Lung (tissue), 12 donors: ENCODE data around the gene XK. TPM values are rescaled to one million over a fixed set of nuclear protein-coding genes. Genes with fewer than 3 reads are reported as not detected.

Source experiments
- ATAC-seq: fragments of 200-7000 bp; cut with Tn5 transposase; one replicate; pipeline ENCODE4 v1.9.1; 2020; ENCODE audit warnings: moderate number of reproducible peaks; ENCODE audit not compliant: insufficient read depth, low FRiP score
- DNase-seq, 3 donors: peaks; one replicate each; pipeline ENCODE4 v3.0.0-alpha.2; 2013 to 2017
- H3K27ac ChIP-seq, 2 donors: one replicate each; pipeline ENCODE4 v1.5.1; 2013; ENCODE audit warnings: mild to moderate bottlenecking in 2 of 2, moderate library complexity in 2 of 2, control low read depth in 1 of 2, inconsistent platforms in 1 of 2, low read depth in 1 of 2, low read length in 1 of 2
- H3K27me3 ChIP-seq, 3 donors: one replicate each; pipeline ENCODE4 v1.5.1; 2013; ENCODE audit warnings: low read length in 2 of 3; ENCODE audit not compliant: control insufficient read depth in 3 of 3, insufficient read depth in 3 of 3
- H3K36me3 ChIP-seq, 4 donors: one replicate each; pipeline ENCODE4 v1.5.1; 2013; ENCODE audit warnings: low read length in 4 of 4, mild to moderate bottlenecking in 1 of 4, moderate library complexity in 1 of 4; ENCODE audit not compliant: control insufficient read depth in 4 of 4, insufficient read depth in 4 of 4
- H3K4me1 ChIP-seq, 5 donors: one replicate each; pipeline ENCODE4 v1.5.1; 2013; ENCODE audit warnings: low read length in 5 of 5, mild to moderate bottlenecking in 2 of 5, moderate library complexity in 1 of 5; ENCODE audit not compliant: control insufficient read depth in 5 of 5, insufficient read depth in 5 of 5
- H3K4me3 ChIP-seq: one replicate; pipeline ENCODE4 v1.5.1; 2013; ENCODE audit warnings: mild to moderate bottlenecking, control low read depth, moderate library complexity
- H3K9ac ChIP-seq, 2 donors: one replicate each; pipeline ENCODE4 v1.5.1; 2013; ENCODE audit warnings: low read length in 2 of 2, control low read depth in 1 of 2; ENCODE audit not compliant: insufficient read depth in 1 of 2
- H3K9me3 ChIP-seq, 4 donors: one replicate each; pipeline ENCODE4 v1.5.1; 2013; ENCODE audit warnings: low read length in 3 of 4, mild to moderate bottlenecking in 1 of 4, moderate library complexity in 1 of 4; ENCODE audit not compliant: control insufficient read depth in 4 of 4, insufficient read depth in 3 of 4
- WGBS, 2 donors: extraction: QIAGEN DNeasy Blood & Tissue Kit; methylation state at CpG; one replicate each; pipeline ENCODE4 v1.1.7; 2013; 5-methylcytosine and 5-hydroxymethylcytosine counted together
- polyA plus RNA-seq, 2 donors: library from polyadenylated mRNA; stranded (reverse); fragments of 200-250 nt; gene quantifications; one replicate each; pipeline ENCODE4 v1.2.1, GENCODE V29; 2013
- total RNA-seq, 2 donors: library from RNA; depleted of rRNA in 1 of 2; stranded (reverse); fragments of >200 nt in 1 of 2; gene quantifications; one replicate each; pipeline ENCODE4 v1.2.1, GENCODE V29; 2014 to 2021
- TF ChIP-seq, protein P1 (sequence below): IDR thresholded peaks from 2 replicates; pipeline ENCODE4 v1.5.1; 2012; ENCODE audit warnings: mild to moderate bottlenecking; ENCODE audit errors: control extremely low read depth, extremely low read depth
- donor health status: control.
- donor health status: control.
- donor health status: Bipolar disorder and iron deficiency.
- donor health status: healthy.
- donor health status: DM: yes; HTN: yes; CAD: no.

XK gene
- total and polyA plus RNA-seq, 4 donors = 0.86 to 7.3 (median 2.1) TPM

DNA sequence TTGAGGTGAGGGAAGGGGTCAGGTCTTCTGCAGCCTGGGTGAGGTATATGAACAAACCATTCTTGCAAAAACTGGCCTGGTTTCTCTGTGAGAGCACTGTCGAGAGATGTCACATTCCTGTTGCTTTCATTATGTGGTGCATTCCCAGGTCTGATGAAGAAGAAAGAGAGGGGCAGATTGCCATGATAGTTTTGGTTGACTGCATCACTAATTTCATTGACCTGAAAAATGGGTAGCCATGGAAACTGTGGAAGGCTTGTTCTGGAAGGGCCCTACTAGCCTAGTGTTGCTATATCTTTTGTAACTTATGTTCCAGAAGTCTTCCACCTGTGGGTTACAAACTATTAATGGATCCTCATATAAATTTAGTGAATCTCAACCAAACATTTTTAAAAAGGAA lies 61.4 kb downstream of the XK start:
- Histone ChIP-seq H3K9ac (no peak overlapping the region), H3K4me1 (no peaks in the 10 kb centered on the region), H3K27ac (no peak overlapping the region), H3K4me3 (no peak overlapping the region), H3K27me3 (peaks cover 0 to 4% (median 3%) of the 10 kb centered on the region in 3 donors), H3K36me3 (no peaks in the 10 kb centered on the region), H3K9me3 (no peaks in the 10 kb centered on the region)
- ATAC-seq (no peak), DNase-seq (no peak)
- TF ChIP-seq, protein P1, sequence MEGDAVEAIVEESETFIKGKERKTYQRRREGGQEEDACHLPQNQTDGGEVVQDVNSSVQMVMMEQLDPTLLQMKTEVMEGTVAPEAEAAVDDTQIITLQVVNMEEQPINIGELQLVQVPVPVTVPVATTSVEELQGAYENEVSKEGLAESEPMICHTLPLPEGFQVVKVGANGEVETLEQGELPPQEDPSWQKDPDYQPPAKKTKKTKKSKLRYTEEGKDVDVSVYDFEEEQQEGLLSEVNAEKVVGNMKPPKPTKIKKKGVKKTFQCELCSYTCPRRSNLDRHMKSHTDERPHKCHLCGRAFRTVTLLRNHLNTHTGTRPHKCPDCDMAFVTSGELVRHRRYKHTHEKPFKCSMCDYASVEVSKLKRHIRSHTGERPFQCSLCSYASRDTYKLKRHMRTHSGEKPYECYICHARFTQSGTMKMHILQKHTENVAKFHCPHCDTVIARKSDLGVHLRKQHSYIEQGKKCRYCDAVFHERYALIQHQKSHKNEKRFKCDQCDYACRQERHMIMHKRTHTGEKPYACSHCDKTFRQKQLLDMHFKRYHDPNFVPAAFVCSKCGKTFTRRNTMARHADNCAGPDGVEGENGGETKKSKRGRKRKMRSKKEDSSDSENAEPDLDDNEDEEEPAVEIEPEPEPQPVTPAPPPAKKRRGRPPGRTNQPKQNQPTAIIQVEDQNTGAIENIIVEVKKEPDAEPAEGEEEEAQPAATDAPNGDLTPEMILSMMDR = no peak
- WGBS, 2 donors = 43 to 68% methylated on average over 1 of the region's 1 CpG

DNA sequence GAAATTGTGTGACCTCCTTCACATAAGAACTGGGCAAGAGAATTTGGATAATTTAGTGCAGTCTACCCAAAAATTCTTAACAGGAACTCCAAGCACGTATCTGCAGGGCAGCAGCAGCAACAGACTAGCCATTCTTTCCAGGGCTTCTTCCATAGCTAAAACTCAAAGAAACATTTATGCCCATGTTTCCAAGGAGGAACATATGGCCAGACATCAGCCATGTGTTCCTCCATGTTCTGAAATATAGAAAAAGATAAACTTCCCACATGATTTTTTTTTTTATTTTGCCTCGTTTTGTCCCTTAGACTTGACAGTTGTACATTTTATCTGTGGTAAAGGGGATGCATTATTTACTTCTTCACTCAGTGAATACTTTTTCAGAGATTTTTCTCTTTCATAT lies 66.7 kb downstream of the XK start:
- Histone ChIP-seq H3K27ac (no peak overlapping the region), H3K36me3 (no peaks in the 10 kb centered on the region), H3K27me3 (no peaks in the 10 kb centered on the region), H3K9me3 (no peaks in the 10 kb centered on the region), H3K4me3 (no peak overlapping the region), H3K9ac (no peak overlapping the region), H3K4me1 (peaks cover 0 to 1% (median 0%) of the 10 kb centered on the region in 5 donors)
- DNase-seq = no peak
- no peak for ATAC-seq
- WGBS, 2 donors = 56 to 58% methylated on average over 2 of the region's 2 CpGs
- TF ChIP-seq, protein P1 = no peak

GRCh38 chrX:37752936-37753335 lies 67.3 kb downstream of the XK start:
- no peak overlapping the region for H3K27ac ChIP-seq
- no peak for ATAC-seq
- H3K36me3 ChIP-seq = no peaks in the 10 kb centered on the region
- no peak overlapping the region for H3K9ac ChIP-seq
- TF ChIP-seq, protein P1 = no peak
- H3K4me3 ChIP-seq = no peak overlapping the region
- H3K27me3 ChIP-seq = no peaks in the 10 kb centered on the region
- H3K9me3 ChIP-seq = no peaks in the 10 kb centered on the region
- no peak for DNase-seq
- H3K4me1 ChIP-seq = peaks cover 0 to 1% (median 0%) of the 10 kb centered on the region in 5 donors

GRCh38 chrX:37753384-37753783 lies 67.8 kb downstream of the XK start:
- no peak overlapping the region for H3K9ac ChIP-seq
- H3K27ac ChIP-seq = no peak overlapping the region
- WGBS, 2 donors = 32 to 60% methylated on average over 2 of the region's 2 CpGs
- H3K27me3 ChIP-seq = no peaks in the 10 kb centered on the region
- TF ChIP-seq, protein P1 = no peak
- DNase-seq (no peak), ATAC-seq (no peak)
- no peaks in the 10 kb centered on the region for H3K36me3 ChIP-seq
- peaks cover 0 to 1% (median 0%) of the 10 kb centered on the region in 5 donors for H3K4me1 ChIP-seq
- no peaks in the 10 kb centered on the region for H3K9me3 ChIP-seq
- no peak overlapping the region for H3K4me3 ChIP-seq
